Activated T-cell treated with anti-CD3 and anti-CD28 coated beads for 1 hour (primary cell): ENCODE measurements around the gene TNFSF4.
"Not testable (repeated sequence)": the region's sequence is repeated elsewhere in the genome, so short reads cannot be mapped to it uniquely, and the experiment has no call there.

Experiments used
- DNase-seq: peaks from one replicate; pipeline ENCODE4 v3.0.0-alpha.2; 2020; ENCODE audit warnings: low read depth

TNFSF4 gene

GRCh38 chr1:173206816-173207568, at the start of gene TNFSF4:
Gene TNFSF4, minus strand, starts transcription at chr1:173207331. Its CDS starts 155 bp downstream, at chr1:173207176.
- DNase-seq = no peak

GRCh38 chr1:173255214-173255813, 48.2 kb upstream of the TNFSF4 start:
- no peak for DNase-seq

- DNase-seq = no peak
Measured at GRCh38 chr1:173253046-173253445, 45.9 kb upstream of the TNFSF4 start.

- DNase-seq = no peak
Measured at GRCh38 chr1:173249349-173249748, 42.2 kb upstream of the TNFSF4 start.

- no peak for DNase-seq
Measured at GRCh38 chr1:173248247-173248940, 41.3 kb upstream of the TNFSF4 start.

GRCh38 chr1:173245892-173246291, 38.8 kb upstream of the TNFSF4 start:
- DNase-seq = no peak

GRCh38 chr1:173243300-173243699, 36.2 kb upstream of the TNFSF4 start:
- DNase-seq = no peak

- no peak for DNase-seq
Measured at GRCh38 chr1:173241528-173242347, 34.6 kb upstream of the TNFSF4 start.

GRCh38 chr1:173240609-173241008, 33.5 kb upstream of the TNFSF4 start:
- DNase-seq = no peak

GRCh38 chr1:173239058-173239457, 31.9 kb upstream of the TNFSF4 start:
- no peak for DNase-seq

- DNase-seq = no peak
Measured at GRCh38 chr1:173234899-173235298, 27.8 kb upstream of the TNFSF4 start.

- not testable (repeated sequence) for DNase-seq
Measured at GRCh38 chr1:173234434-173234833, 27.3 kb upstream of the TNFSF4 start.

- DNase-seq = not testable (repeated sequence)
Measured at GRCh38 chr1:173229031-173229430, 21.9 kb upstream of the TNFSF4 start.

GRCh38 chr1:173224949-173225348, 17.8 kb upstream of the TNFSF4 start:
- no peak for DNase-seq

- DNase-seq = no peak
Measured at GRCh38 chr1:173224280-173224892, 17.3 kb upstream of the TNFSF4 start.

GRCh38 chr1:173223031-173223380, 15.9 kb upstream of the TNFSF4 start:
- no peak for DNase-seq

- DNase-seq = no peak
Measured at GRCh38 chr1:173222149-173223030, 15.3 kb upstream of the TNFSF4 start.

- DNase-seq = no peak
Measured at GRCh38 chr1:173220157-173220556, 13.0 kb upstream of the TNFSF4 start.

- DNase-seq = no peak
Measured at GRCh38 chr1:173213665-173214064, 6.5 kb upstream of the TNFSF4 start.

- no peak for DNase-seq
Measured at GRCh38 chr1:173212952-173213491, 5.9 kb upstream of the TNFSF4 start.
